ENCODE results near the gene HARS2.
"Not testable (repeated sequence)": the region's sequence is repeated elsewhere in the genome, so short reads cannot be mapped to it uniquely, and the experiment has no call there.

Gene HARS2

GRCh38 chr5:140718266-140718592 is 27.0 kb downstream of the HARS2 start:
- H4K20me1 ChIP-seq (ENCODE audit: insufficient read depth, low read length, poor library complexity, severe bottlenecking): no peaks in the 10 kb centered on the region
- no peak overlapping the region for H3K4me3 ChIP-seq (ENCODE audit: low read length, poor library complexity, severe bottlenecking)
- H3K4me2 ChIP-seq (ENCODE audit: low read depth, low read length, poor library complexity, severe bottlenecking): no peak overlapping the region
- H3K9me3 ChIP-seq (ENCODE audit: insufficient read depth, low read depth, low read length): no peaks in the 10 kb centered on the region
- TF ChIP-seq CTCF (conservative IDR thresholded peaks at IDR 0.05; ENCODE audit: low read length) (no peak), EZH2phosphoT487 (IDR thresholded peaks at IDR 0.05; ENCODE audit: borderline replicate concordance) (no peak)
- no peak overlapping the region for H3K9ac ChIP-seq (ENCODE audit: low read depth, low read length, poor library complexity, severe bottlenecking)
- H3K9me2 ChIP-seq (replicated peaks; ENCODE audit: low read depth, low read length): no peaks in the 10 kb centered on the region
- H3K36me3 ChIP-seq (ENCODE audit: insufficient read depth, low read length): no peaks in the 10 kb centered on the region
- no peak overlapping the region for H2AFZ ChIP-seq (ENCODE audit: low read length)
- H3K27me3 ChIP-seq (ENCODE audit: insufficient read depth, low read length, poor library complexity, severe bottlenecking): no peaks in the 10 kb centered on the region
- no peaks in the 10 kb centered on the region for H3K79me2 ChIP-seq (ENCODE audit: insufficient read depth, low read length)
- no peaks in the 10 kb centered on the region for H3K4me1 ChIP-seq (ENCODE audit: insufficient read depth, low read length, poor library complexity, severe bottlenecking)
- H3F3A ChIP-seq (ENCODE audit: low read depth): no peaks in the 10 kb centered on the region

GRCh38 chr5:140720738-140721137 is 29.5 kb downstream of the HARS2 start:
- H3K9me2 ChIP-seq (replicated peaks; ENCODE audit: low read depth, low read length); H3K4me2 ChIP-seq (ENCODE audit: low read depth, low read length, poor library complexity, severe bottlenecking); H3K9me3 ChIP-seq (ENCODE audit: insufficient read depth, low read depth, low read length); H3K9ac ChIP-seq (ENCODE audit: low read depth, low read length, poor library complexity, severe bottlenecking); H3K27me3 ChIP-seq (ENCODE audit: insufficient read depth, low read length, poor library complexity, severe bottlenecking); H3K4me1 ChIP-seq (ENCODE audit: insufficient read depth, low read length, poor library complexity, severe bottlenecking); H4K20me1 ChIP-seq (ENCODE audit: insufficient read depth, low read length, poor library complexity, severe bottlenecking); H3K36me3 ChIP-seq (ENCODE audit: insufficient read depth, low read length); H3F3A ChIP-seq (ENCODE audit: low read depth); H3K4me3 ChIP-seq (ENCODE audit: low read length, poor library complexity, severe bottlenecking); H3K79me2 ChIP-seq (ENCODE audit: insufficient read depth, low read length): not testable (repeated sequence)
- peak overlapping the region; percentile 70; the same call in 1 of the 2 replicates for H2AFZ ChIP-seq (ENCODE audit: low read length)

GRCh38 chr5:140721395-140721794 is 30.1 kb downstream of the HARS2 start:
- not testable (repeated sequence) for H3K4me3 ChIP-seq (ENCODE audit: low read length, poor library complexity, severe bottlenecking); H2AFZ ChIP-seq (ENCODE audit: low read length); H3K4me1 ChIP-seq (ENCODE audit: insufficient read depth, low read length, poor library complexity, severe bottlenecking); H3F3A ChIP-seq (ENCODE audit: low read depth); H4K20me1 ChIP-seq (ENCODE audit: insufficient read depth, low read length, poor library complexity, severe bottlenecking); H3K4me2 ChIP-seq (ENCODE audit: low read depth, low read length, poor library complexity, severe bottlenecking); H3K9me3 ChIP-seq (ENCODE audit: insufficient read depth, low read depth, low read length); H3K79me2 ChIP-seq (ENCODE audit: insufficient read depth, low read length); H3K27me3 ChIP-seq (ENCODE audit: insufficient read depth, low read length, poor library complexity, severe bottlenecking); H3K9me2 ChIP-seq (replicated peaks; ENCODE audit: low read depth, low read length); H3K9ac ChIP-seq (ENCODE audit: low read depth, low read length, poor library complexity, severe bottlenecking); H3K36me3 ChIP-seq (ENCODE audit: insufficient read depth, low read length)

GRCh38 chr5:140725799-140726471 is 34.7 kb downstream of the HARS2 start:
- Histone ChIP-seq H3F3A (ENCODE audit: low read depth) (no peaks in the 10 kb centered on the region), H3K36me3 (ENCODE audit: insufficient read depth, low read length) (no peaks in the 10 kb centered on the region), H3K27me3 (ENCODE audit: insufficient read depth, low read length, poor library complexity, severe bottlenecking) (no peaks in the 10 kb centered on the region), H3K79me2 (ENCODE audit: insufficient read depth, low read length) (no peaks in the 10 kb centered on the region), H3K9ac (ENCODE audit: low read depth, low read length, poor library complexity, severe bottlenecking) (no peak overlapping the region), H3K9me2 (replicated peaks; ENCODE audit: low read depth, low read length) (no peaks in the 10 kb centered on the region), H3K4me2 (ENCODE audit: low read depth, low read length, poor library complexity, severe bottlenecking) (no peak overlapping the region), H2AFZ (ENCODE audit: low read length) (no peak overlapping the region), H3K4me1 (ENCODE audit: insufficient read depth, low read length, poor library complexity, severe bottlenecking) (no peaks in the 10 kb centered on the region), H4K20me1 (ENCODE audit: insufficient read depth, low read length, poor library complexity, severe bottlenecking) (no peaks in the 10 kb centered on the region), H3K4me3 (ENCODE audit: low read length, poor library complexity, severe bottlenecking) (no peak overlapping the region), H3K9me3 (ENCODE audit: insufficient read depth, low read depth, low read length) (no peaks in the 10 kb centered on the region)
- TF ChIP-seq EZH2phosphoT487 (IDR thresholded peaks at IDR 0.05; ENCODE audit: borderline replicate concordance): no peak
- TF ChIP-seq CTCF (conservative IDR thresholded peaks at IDR 0.05; ENCODE audit: low read length): no peak
